Eye (tissue), 1 donor: ENCODE results near the gene LINS1.
"Not testable (repeated sequence)": the region's sequence is repeated elsewhere in the genome, so short reads cannot be mapped to it uniquely, and the experiment has no call there.

Experiments used
- DNase-seq: peaks from one replicate; pipeline ENCODE4 v3.0.0-alpha.2; 2015

Gene LINS1

DNA sequence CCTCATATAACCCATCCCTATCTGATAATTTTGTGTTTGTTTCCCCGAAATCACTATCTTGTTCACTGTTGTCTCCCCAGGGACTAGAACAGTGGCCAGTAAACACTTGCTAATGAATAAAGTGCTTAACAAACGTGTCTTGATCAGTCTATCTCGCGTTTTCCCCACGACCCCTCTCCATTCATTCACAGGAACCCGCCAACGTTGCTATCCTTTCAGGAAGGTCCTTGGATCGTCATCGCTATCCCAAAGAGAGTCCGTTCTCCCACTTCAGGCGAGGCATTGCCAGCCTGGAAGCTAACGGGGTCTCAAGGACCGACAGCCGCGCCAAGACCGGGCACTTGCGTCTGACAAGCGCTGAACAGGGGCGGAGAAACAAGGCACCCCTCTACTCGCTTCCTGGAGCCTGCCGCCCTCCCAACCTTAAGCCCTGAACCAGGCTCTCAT lies 344 bp downstream of the LINS1 start:
- DNase-seq, result no peak

DNA sequence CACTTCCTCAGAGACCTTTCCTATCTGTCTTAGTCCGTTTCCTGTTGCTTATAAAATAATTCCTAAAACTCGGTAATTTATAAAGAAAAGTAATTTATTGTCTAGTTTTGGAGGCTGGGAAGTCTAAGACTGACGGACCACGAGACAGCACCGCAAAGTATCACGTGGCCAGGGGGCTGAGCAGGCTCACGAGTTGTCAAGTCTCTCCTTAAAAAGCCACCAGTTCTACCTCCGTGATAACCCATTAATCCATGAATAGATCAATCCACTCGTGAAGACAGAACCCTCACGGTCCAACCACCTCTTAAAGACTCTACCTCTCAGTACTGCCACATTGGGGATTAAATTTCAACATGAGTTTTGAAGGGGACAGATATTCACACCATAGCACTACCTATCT lies 821 bp downstream of the LINS1 start:
- no peak for DNase-seq

DNA sequence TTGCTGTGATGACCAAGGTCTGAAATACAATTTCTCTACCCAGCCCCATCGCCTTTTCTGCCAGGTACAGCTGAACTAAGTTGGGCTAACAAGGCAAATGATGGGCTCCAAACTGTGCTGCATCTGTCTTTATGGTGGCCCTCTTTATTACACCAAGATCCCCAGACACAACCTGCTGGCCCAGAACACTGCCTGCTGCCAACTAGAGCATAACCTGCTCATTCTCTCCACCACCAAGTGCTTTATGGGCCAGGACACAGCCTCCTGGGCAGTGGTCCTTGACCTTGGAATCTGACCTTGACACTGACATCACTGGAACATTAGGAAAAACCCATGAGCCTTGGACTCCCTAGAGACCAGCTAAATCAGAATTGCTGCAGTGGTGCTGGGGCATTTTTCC lies 3.3 kb downstream of the LINS1 start:
- DNase-seq, result no peak

DNA sequence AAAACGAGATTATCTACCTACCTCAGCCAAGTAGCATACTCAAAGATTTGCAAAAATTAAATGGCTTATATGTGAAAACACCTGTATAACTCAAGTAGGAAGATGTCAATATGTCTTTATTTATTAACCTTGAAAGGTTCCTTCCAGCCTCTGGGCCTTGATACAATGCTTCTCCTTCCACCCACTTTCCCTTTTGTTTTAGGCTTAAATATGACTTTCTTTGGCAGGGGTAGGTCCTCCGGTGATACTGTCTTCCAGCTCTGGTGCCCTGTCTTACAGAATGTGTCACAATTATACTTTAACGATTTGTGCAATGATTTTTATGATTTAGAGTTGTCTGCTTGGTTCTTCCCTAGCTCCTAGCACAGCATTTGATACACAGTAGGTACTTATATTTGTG lies 4.1 kb downstream of the LINS1 start:
- no peak for DNase-seq

DNA sequence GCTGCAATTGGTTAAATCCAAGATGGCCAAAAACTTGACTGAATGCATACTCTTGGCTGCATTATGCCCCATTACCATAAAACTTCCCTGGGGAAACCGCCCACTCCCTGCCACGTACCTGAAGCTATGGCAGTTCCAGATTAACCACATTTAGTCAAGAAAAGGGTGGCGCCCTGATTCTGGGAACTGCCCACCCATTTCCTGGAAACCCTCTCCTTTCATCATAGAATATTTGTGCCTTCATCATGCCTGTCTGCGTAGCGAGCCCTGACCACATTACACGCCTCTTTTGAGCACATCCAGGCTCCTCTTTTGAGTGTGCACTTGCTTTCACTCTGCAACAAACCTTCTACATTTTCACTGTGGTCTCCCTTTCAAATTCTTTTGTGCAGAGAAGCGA lies 5.2 kb downstream of the LINS1 start:
- no peak for DNase-seq

DNA sequence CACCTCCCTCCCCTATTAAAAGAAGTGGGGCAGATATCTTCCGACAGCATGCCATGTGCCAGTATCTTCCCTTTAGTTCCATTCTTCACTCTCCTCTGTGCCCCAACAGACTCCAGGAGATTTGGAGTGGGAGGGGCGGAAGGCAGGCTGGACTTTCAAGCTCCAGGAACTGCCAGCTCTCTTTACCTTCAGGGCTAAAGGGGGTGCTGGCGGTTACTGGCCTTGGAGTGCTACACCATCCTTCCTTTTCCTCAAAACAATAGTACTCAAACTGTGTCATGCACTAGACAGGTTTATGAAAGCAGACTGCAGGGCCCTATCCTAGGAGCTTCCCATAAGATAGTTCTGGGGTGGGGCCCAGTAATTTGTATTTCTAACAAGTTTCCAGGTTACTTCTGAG lies 6.0 kb downstream of the LINS1 start:
- DNase-seq, result no peak

DNA sequence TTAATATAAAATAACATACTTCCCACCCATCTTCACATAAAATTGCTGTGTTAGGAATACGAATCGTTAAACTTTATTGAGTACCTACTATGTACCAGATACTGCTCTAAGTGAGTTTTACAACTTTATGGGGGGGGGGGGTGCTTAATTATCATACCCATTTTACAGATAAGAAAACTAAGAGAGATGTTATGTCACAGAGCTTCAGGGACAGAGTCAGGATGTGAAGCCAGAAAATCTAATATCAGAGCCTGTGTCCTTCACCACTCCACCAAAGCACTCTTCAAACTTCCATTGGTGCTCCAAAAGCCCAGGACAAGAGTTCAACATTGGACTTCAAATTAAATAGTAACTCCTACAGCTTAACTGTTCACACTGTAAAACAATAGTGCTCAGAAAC lies 8.6 kb downstream of the LINS1 start:
- DNase-seq, result no peak

DNA sequence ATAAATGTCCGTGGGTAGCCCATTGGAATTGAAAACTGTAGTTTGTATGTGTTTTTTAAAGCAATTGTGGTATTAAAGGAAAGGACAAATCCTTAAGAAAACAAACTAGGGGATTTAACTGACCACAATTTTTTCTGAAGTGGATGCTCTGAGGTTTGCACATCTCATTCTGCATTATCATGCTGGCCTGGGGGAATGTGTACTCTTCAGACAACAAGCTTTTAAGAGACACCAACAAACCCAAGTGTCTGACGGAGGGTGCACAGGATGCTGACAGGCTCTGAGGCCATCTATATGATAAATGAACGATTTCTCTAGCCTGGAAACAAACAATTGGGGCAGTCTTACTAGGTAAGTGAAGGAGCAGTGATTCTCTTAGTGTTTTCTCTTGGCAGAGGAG lies 9.1 kb downstream of the LINS1 start:
- DNase-seq, result no peak

DNA sequence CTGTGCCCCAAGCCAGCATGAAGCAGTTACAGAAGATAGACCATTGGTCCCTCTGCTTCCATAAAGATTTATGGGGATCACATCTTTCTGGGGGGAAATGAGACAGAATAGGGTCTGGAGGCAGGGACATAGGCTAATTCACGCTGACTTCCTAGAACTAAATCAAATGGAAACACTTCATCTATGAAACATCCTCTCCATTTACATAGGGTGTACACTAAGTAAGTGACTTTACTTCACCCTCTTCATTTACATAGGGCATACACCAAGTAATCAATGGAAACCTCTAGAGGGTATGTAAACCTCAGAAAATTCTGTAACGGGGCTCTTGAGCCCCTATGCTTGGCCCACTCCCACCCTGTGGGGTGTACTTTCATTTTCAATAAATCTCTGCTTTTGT lies 10.1 kb downstream of the LINS1 start:
- no peak for DNase-seq

DNA sequence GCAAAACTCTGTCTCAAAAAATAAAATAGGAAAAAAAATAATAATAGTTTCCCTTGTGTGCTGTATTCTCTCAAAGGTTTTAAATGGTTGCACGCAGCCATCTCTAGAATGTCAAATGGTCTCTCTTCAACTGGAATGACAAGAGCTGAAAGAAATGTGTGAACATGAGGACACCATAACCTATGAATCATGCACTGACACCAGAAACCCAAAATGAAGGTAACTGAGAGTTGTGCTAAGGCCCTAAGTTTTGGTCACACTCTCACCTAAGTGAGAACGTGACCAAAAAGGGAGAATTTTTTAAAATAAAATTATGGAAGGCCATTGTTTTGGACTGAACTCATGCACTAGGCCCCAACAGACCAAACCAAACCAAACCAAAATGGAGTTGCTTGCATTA lies 10.8 kb downstream of the LINS1 start:
- not testable (repeated sequence) for DNase-seq

DNA sequence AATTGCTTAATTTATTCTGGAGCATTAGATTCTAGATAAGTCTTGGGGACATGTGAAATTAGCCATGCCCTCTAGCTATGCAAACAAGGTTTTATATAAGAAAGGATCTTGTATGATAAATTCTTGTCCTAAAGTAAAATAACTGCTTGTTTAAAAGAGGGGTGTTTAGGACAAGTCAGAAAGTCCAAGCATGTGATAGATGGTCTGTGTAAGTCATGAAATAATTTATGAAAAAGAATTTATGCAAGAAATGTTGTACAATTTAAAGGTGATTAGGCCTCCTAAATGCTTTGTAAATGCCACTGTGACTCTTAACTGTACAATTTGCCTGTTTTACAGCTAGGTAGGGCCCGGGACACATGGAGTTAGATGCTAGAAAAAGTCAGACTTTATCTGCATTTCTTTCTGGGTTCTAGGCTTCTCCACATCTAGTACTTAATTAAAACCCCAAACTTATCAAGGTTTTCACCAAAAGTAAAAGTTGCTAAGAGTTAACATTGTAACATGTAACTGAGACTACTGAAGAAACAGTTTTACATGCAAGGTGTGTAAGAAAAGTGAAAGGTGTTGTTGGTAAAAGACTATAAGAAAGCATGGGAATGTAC lies 13.2 kb downstream of the LINS1 start:
- peak; percentile 47 for DNase-seq

DNA sequence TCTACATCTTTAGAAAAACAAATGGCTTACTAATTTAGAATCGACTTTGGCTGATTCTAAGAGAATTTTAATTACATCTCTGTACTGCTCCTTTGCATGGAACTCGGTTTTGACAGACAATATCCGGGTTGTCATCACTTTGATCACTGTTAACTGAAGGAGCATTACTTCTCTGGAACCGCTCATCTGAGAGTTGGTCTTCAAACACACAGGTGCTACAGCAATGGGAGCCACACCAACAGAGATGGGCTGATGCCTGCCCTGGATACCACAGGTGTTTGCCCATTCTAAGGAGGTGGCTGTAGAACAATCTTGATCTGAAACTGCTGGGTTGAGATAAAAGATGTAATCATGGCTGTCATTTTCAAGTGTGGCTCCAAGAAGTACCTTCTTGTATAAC lies 21.6 kb downstream of the LINS1 start:
- no peak for DNase-seq

DNA sequence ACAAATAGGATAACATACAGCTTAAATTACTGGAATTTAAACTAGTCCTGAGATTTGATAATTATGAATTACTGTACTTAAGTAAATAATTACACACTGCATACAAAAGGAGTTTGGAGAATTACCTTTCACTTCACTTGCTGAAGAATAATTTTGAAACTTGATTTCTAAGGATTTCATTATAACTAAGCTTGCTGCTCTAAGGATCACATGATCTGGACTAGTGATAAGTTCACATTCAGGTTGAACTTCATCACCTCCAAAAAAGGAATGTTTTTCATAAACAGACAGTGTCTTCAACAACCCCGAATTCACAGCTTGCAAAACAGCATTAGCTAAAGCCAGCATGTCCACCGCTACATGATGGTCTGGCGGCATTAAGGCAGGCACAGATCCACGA lies 28.5 kb downstream of the LINS1 start:
- DNase-seq, result no peak

DNA sequence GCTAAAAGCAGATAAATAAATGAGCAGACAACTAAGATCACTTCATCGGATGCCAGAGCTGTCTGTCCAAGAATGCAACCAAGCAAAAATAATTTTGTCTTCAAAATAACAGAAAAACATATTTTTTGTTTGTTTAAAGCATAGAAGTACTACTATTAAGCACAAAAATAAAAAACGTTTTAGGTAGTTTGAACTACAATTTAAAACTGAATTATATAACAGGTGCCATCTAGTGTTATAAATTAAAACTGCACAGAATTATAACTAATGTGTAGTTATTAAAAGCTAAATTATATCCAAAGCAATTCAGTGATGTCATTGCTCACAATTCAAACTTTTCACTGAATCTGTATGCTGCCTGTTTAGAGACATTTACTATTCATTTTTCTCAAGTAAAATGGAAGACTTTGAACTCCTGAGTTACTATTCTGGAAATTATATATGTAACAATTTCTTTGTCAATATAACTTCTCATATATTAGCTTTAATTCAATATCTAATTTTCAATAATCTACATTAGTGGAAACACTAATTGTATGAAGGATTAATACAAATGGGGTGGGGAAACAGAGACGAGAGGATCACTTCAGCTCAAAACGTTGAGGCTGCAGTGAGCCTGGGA lies 29.5 kb downstream of the LINS1 start:
- DNase-seq, result peak; percentile 53

DNA sequence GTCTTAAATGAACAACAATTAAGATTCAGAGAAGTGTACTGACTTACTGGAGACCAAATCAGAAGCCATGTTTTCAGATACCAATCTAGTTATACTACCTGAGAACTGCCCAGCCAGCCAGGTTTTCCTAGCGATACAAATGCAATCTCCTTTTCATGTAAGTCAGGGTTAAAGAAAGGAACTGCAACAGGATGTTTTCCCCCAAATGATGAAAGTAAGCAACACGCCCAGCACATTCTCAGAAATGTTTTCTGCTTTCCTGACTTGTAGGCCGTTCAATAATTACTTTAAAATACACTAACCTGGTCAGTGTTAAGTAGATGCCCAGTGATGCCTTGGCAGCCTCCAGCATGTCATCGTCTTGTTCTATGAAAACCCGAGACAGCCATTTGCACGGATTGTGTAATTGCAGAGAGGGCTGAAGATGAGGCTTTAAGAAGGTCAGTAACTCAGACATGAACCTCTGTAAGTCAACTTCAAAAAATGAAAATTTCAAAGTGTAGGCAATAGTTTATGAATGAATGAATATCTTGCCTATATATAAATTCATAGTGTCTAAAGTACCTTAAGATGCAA lies 30.3 kb downstream of the LINS1 start:
- no peak for DNase-seq

DNA sequence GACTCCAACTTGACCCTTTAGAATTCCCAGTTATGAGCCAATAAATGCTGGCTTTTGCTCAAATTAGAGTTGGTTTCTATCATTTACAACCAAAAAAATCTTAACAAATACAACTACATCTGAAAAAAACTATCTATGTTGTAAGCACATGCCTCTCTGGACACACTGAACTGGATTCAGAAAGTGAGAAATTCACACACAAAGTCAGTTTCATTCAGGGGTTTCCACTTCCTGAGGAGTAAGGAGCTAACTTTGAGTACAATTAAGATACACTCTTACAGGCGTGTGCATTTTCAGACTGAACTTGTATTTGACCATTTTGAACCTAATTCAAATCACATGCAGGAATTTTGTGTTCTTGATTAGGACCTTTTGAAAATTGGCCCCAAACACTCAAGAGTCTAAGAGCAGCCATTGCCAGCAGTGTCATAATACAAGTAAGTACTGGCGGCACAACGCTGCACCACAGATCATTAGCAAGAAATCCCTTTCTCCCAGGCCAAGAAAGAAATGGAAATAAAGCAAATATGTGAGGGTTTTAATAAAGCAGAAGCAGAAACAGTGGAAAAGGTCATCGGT lies 31.2 kb downstream of the LINS1 start:
- DNase-seq, result no peak

DNA sequence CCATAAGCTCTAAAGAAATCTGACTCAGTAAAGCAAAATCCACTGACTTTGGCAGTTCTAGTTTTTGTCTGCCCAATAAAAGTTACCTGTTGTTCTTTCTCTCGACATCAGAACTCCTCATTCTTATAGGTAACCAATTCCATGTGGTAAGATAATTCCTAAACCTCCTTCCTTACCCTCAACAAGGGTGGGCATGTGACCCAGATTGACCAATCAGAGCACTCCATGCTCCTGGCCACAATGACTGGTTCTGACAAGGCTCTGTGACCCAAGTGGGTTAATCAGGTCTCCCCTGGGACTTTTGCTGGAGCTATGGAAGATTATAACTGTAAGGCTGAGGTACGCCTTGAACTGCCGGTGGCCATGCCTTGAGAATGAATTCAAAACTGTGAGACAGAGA lies 31.7 kb downstream of the LINS1 start:
- no peak for DNase-seq

DNA sequence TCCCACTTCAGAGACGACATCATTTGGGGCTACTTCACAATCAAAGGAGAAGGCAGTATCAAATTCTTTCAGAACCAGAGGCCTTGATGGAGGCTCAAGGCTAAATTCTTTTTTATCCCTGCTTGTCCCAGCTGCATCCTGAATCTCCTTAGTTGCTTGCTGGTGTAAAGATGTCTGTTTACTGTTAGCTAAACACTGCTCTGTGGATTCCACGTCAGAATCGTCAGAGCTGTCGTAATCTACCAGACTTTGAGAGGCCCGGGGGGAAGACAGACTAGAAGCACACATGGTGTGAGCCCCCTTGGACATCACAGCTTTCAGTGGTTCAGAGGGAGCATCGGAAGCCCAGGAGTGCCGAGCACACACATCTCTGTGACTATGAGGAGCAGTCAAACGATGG lies 32.6 kb downstream of the LINS1 start:
- no peak for DNase-seq

DNA sequence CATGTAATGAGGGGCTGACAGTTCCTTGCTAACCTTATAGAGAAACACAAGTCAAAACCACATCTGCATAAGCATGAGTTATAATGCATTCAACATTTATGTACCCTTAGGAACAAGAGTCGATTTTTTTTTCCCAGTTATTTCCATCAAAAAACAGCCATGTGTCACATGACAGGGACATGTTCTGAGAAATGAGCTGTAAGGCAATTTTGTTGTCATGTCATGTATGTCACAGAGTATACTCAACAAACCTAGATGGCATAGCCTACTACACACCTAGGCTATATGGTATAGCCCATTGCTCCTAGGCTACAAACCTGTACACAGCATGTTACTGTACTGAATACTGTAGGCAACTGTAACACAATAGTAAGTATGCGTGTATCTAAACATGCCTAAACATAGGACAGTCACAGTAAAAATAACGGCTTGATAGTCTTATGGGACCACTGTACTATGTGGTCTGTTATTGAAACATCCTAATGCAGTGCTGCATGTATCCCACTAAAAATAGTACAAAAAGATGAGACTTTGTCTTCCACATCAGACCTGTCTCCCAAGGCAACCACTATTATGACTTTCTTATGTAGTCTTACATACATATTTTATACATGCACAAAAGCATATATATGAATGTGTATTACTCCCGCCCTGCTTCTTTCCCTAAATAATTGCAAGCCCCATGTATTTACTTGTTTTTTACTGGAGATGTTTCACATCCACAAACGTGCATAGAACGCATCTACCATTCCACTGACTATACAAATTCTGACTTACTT lies 34.9 kb downstream of the LINS1 start:
- DNase-seq, result no peak

DNA sequence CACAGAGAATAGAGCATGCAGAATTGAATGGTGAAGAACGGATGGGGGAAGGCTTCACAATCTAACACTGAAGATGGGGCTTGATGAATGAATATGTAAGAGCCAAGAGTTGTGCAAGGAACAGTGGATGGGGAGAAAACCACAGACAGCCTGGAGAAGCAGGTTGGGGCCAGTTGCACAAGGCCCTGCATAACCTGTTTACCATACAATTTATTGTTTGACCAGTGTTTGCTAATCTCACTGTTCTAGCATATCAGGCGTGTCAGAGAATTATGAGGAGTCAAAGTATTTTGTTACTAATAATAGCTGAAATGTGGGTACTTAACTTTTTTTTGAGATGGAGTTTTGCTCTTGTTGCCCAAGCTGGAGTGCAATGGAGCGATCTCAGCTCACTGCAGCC lies 36.4 kb downstream of the LINS1 start:
- no peak for DNase-seq

DNA sequence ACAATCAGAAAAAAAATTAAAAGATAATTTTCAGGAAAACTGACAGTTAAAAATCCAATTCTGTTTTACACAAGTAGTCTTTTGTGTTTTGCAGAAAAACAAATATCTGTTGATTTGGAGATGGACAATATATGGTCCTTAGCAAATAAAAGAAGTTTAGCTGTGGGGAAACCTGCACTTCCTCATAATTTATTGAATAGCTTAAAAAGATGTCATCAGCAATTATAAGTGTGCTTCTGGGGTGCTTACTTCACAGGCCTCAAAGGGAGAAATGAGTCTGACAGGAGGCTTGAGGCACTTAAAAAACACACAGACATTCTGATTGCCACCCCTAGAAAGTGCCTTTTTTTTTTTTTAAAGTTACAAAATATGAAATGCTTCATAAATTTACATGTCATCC lies 41.7 kb downstream of the LINS1 start:
- no peak for DNase-seq

DNA sequence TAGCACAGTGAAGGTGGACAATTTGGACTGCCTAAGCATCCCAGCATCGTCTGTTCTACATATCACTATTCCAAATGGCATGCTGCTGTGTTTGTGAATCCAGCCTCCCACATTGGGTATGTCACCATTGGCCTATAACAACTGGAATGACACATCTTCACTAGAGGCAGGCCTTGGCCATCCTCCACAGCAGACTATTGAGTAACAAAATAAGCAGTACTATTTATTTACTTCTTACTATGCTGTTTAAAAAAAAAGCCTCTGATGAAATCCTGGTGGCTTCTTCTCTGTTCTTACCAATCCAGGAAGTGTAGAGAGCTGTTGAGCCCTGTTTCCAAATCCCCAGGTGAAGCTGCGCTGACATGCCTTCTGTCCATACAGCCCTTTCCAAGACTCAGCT lies 42.7 kb downstream of the LINS1 start:
- no peak for DNase-seq

DNA sequence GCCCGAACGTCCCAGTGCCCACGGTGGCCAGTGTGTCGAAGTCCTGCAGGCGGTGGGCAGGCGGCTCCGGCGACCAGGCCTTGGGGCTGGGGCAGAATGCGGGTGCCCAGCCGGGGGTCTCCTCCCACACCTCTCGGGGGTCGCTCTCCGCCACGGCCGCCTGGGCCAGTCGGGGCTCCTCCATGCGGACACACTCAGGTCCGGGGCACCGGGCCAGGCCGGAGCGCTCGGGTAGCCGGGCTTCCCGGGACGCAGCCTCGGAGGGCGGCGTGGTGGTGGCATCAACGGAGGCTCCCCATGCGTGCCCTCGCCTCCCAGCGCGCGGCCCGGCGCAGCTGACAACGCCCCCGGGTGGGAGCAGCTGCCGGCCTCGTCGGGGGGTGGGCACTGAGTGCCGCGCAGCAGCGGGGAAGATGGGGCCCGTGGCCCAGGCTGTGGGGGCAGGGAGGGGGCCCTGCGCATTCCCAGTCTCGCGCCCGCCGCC lies 43.2 kb downstream of the LINS1 start:
- no peak for DNase-seq

DNA sequence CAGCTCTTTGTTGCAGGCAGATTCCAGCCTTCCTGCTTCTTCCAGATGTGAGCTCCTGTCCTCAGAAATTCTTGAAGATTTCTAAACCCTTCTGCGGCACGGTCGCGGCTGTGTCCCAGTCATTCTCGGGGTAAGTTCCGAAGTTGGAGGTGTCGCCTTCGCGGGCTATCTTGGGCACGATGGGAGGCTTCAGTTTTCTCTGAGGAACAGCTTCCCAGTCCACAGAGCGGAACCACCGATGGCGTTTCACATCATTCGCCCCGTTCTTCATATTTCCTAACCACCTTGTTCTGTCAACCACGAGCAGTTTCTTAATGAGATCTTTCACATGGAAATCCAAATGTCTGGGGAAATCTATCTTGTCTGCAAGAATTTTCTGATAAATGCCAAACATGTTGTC lies 48.5 kb downstream of the LINS1 start:
- no peak for DNase-seq
